H1 (cell line): ENCODE results near the gene MTMR4. TPM values are rescaled to one million over a fixed set of nuclear protein-coding genes. Genes with fewer than 3 reads are reported as not detected.

ENCODE experiments used
- GTF2F1 ChIP-seq: IDR thresholded peaks from 2 replicates; pipeline ENCODE4 v1.6.1; 2012; ENCODE audit warnings: low read depth, low read length, improper control_type of control experiment, borderline replicate concordance
- HDAC2 ChIP-seq, 2 experiments: fragments of 300-600 bp in 1 of 2; sonication (generic) in 1 of 2; IDR thresholded peaks; 2 replicates each; pipeline ENCODE4 v1.6.1; 2011 to 2012; ENCODE audit warnings: low read depth in 2 of 2, low read length in 2 of 2, mild to moderate bottlenecking in 2 of 2, moderate library complexity in 2 of 2, borderline replicate concordance in 1 of 2, inconsistent platforms in 1 of 2
- JUN ChIP-seq: IDR thresholded peaks from 2 replicates; pipeline ENCODE4 v1.6.1; 2011; ENCODE audit warnings: low read depth, mild to moderate bottlenecking, improper control_type of control experiment, low read length
- JUND ChIP-seq: IDR thresholded peaks from 2 replicates; pipeline ENCODE4 v1.6.1; 2011; ENCODE audit warnings: mild to moderate bottlenecking, improper control_type of control experiment, low read length
- MAFK ChIP-seq: IDR thresholded peaks from 2 replicates; pipeline ENCODE4 v1.6.1; 2012; ENCODE audit warnings: low read depth, mild to moderate bottlenecking, improper control_type of control experiment, low read length
- PHF8 ChIP-seq: fragments of 200-600 bp; sonication (generic); conservative IDR thresholded peaks from 2 replicates; pipeline ENCODE4 v1.7.1; 2012; ENCODE audit warnings: low read depth, mild to moderate bottlenecking, inconsistent platforms, low read length, moderate library complexity
- SAP30 ChIP-seq: fragments of 300-600 bp; sonication (generic); IDR thresholded peaks from 2 replicates; pipeline ENCODE4 v1.7.1; 2012; ENCODE audit warnings: low read length, moderate library complexity, mild to moderate bottlenecking, inconsistent platforms; ENCODE audit not compliant: insufficient read depth, insufficient replicate concordance
- SP1 ChIP-seq: IDR thresholded peaks from 2 replicates; pipeline ENCODE4 v1.6.1; 2011; ENCODE audit warnings: low read depth, low read length
- SRF ChIP-seq: IDR thresholded peaks from 2 replicates; pipeline ENCODE4 v1.6.1; 2011; ENCODE audit warnings: mild to moderate bottlenecking, low read depth, low read length, moderate library complexity
- TEAD4 ChIP-seq: IDR thresholded peaks from 2 replicates; pipeline ENCODE4 v1.6.1; 2012; ENCODE audit warnings: low read depth, low read length, inconsistent platforms, mixed read lengths
- ZNF274 ChIP-seq: IDR thresholded peaks from 2 replicates; pipeline ENCODE4 v1.7.0; 2012; ENCODE audit warnings: low read length, borderline replicate concordance; ENCODE audit errors: extremely low read depth
- polyA plus RNA-seq, 7 experiments: library from polyadenylated mRNA; depleted of rRNA in 3 of 7; stranded (reverse) in 5 of 7; unstranded in 2 of 7; fragments of >200 nt in 5 of 7; fragments of 200-250 nt in 2 of 7; gene quantifications; 1 replicate in 5 of 7; 2 replicates in 1 of 7; 4 replicates in 1 of 7; pipeline versions ENCODE4 v1.2.1 to v1.2.3, GENCODE V29; 2011 to 2013; ENCODE audit warnings: missing spikeins in 2 of 7, mixed read lengths in 2 of 7
- total RNA-seq: library from RNA; stranded (reverse); fragmentation: NEBNext Ultra II Directional; extraction: Animal tissue kit (Norgen Biotek cat#: 25700); gene quantifications from 2 replicates; pipeline ENCODE4 v1.2.1, GENCODE V29; 2021

The MTMR4 gene
- total and polyA plus RNA-seq, 2 of the 8 experiments (the other 6 are each of a cell fraction or from before 2014, with no cell fraction given): 15.9 to 39.2 TPM

DNA sequence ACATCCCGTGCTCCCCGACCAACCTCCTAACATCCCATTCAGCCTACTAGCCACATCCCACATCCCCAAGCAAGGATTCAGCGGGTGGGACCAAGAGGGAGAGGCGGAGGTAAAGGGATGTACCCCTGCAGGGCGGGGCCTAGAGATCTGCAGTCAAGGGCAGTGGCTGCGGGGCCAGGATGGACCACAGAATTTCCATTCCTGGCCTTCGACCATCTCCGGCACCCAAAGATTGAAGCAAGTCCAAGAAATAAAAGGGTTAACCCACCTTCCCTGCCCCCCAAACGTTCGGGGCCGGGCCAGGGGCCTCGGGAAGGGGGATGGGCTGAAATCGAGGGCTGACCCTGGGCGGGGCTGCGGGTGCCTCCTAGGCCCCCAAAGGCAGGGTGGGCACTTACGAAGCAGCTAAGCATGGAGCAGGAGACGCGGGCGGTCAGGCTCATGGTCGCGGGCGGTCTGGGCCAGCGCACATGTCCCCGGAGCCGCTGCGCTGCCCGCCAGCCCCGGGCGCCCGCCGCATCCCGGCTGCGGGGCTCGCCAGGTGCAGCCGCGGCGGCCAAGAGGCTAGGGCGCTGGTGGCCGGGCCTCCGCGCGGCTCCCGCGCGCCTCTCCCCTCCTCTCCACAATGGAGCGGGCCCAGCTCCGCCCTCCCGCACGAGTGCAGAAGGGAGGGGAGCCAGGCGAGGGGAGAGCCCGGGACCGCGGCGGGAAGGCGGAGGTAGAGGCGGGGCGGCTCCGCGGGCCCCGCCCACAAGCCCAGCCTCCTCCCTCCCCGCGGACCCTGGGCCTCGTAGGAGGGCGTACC lies at the start of gene MTMR4 (continued):
- TF ChIP-seq SP1: peak; percentile 30; the same call in 1 of the 2 replicates
- TF ChIP-seq TEAD4: no peak
- TF ChIP-seq GTF2F1: peak; percentile 37; the same call in 1 of the 2 replicates
- no peak for TF ChIP-seq ZNF274
- no peak for TF ChIP-seq JUN
- TF ChIP-seq MAFK: no peak
- peak in 1 of 2 experiments; percentile 30; a peak in 1 of 4 replicates for TF ChIP-seq HDAC2 (IDR thresholded peaks at IDR 0.05; ENCODE audit: borderline replicate concordance in 1 of 2, low read depth in 2 of 2, low read length in 2 of 2)
- peak; percentile 11; the same call in 1 of the 2 replicates for TF ChIP-seq JUND
- no peak for TF ChIP-seq SAP30
- peak; percentile 95 for TF ChIP-seq PHF8
- no peak for TF ChIP-seq SRF
- TF ChIP-seq, all 59 proteins: peak for 12
